Esophagus mucosa (tissue), 1 donor: ENCODE measurements around the gene MAST4. TPM values are rescaled to one million over a fixed set of nuclear protein-coding genes. Genes with fewer than 3 reads are reported as not detected.

Experiments used
- ATAC-seq: fragments of 200-7000 bp; cut with Tn5 transposase; one replicate; pipeline ENCODE4 v1.9.1; 2020
- total RNA-seq: library from RNA; stranded (reverse); gene quantifications from one replicate; pipeline ENCODE4 v1.2.4, GENCODE V29; 2023
- donor health status: DM: yes; HTN: yes; CAD: no.

The MAST4 gene
- total RNA-seq, 1 donor from 2014 or later = 106 TPM

DNA sequence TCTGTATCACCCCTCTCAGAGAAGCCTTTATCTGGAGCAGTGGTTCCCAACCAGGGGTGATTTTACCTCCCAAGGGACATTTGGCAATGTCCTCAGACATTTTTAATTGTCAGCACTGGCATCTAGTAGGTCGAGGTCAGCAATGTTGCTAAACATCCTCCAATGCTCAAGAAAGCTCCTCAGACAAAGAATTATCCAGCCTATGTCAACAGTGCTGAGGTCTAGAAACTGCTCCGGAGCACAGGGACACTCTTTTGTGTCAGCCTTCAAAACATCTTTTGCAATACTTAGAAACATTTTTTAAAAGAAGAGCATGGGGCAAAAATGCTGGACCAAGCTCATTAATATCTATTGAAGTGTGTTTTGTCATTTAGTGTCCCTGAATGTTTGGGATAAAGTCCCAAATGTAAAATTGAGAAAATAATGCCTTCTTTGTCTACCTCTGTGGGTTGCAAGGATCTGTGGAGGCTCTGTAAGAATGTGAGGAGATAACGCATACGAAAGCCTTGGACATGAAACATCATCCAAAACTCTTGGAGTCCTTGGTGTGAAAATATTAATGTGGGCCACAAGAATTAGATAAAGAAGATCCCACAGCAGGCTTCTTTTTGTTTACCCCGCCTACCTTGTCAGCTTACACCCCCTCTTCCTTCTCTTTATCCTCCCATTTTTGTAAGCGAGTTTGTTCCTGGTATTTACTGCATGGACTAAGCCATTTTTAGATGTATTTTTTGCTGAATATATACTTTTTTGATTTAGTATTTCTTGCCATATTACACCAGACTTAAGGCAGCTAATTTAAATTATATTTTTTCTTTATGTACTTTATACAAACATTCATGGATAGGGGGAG lies 406.9 kb downstream of the MAST4 start:
- no peak for ATAC-seq

DNA sequence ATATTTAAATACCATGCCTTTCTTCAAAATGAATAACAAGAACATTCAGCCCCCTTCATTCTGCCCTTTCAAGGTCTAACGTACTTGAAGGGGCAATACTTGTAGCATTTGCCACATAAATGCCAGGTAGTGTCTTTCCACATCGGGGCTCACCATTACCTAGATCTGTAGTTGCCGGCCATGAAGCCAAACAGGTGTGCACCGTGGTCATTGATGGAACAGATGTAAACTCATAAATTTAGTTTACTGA lies 407.4 kb downstream of the MAST4 start:
- no peak for ATAC-seq

DNA sequence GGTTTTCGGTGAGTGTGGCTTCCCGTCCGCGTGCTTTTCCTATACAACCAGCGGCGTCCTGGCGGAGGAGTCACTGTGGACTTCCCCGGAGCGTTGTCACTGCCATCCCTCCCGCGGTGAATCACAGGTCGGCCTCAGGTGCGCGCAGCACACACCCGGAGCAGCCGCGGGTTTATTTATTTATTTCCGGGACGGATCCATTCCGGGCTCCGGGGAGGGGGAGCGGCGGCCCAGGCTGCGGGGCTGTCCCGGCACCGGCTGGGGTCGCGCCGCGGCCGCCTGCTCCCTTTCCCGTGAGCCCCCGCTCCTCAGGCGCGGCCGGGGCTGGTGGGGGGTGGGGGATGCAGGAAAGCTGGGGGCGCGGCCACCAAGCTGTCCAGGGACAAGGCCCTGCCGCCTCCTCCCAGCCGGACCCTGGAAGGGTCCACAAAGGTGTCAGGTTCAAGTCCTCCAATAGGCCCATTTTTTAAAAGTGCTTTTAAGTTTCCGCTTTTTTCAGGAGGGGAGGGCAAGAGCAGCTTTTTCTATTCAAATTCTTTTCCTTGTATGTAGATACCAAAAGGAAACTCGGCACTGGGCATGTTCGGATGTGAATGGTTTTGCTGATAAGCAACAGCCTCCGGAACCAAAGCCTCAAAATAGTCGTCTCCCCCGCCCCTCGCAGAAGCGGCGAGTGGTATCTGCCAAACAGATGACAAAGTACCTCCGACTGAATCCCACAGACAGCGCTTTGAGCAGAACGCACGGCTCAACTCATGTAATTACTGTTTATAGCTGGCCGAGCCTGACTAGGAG lies 407.9 kb downstream of the MAST4 start:
- peak; percentile 85 for ATAC-seq

DNA sequence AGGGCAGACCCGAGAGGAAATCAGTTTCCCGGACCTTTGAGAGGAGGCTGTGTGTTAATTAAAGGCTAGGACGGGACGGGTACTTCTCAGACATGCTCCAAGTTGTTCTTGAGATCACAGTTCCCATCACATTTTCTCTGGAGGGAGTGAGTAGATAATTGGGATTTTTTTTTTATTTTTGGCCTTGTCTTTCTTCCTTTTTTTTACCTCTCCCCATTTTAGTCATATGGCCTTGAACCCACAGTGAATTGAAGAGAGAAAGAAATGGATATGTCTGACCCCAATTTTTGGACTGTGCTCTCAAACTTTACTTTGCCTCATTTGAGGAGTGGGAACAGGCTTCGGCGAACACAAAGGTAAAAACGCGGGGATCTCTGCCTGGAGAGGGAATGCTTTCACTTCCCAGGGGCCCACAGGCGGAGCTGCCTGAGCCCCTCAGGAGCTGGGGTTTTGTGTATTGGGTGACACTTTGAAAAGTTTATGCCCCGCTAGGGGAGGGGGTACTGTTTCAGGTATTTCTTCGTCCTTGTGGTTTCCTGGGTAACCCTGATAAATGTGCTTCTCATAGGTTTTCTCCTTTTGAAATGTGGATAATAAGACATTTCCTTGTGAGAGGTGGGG lies 408.6 kb downstream of the MAST4 start:
- no peak for ATAC-seq

- no peak for ATAC-seq
These were observed 409.7 kb downstream of the MAST4 start for GRCh38 chr5:67005737-67006499.

DNA sequence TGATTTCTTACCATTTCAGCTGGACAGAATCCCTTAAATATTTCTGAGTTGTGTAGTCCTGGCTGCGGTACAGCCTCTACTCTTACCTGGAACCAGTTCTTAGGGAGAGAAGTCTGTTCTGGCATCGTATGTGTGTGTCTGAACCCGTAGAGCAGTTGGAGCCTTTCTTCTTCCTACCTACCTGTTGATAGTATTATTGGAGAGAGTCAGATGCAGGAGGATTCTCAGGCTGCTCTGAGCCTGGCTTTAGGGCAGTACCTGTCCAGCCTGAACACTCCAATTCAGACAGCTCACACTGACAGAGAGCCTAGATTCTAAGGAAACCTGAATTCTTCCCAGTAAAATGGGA lies 410.3 kb downstream of the MAST4 start:
- ATAC-seq = no peak

- ATAC-seq = peak; percentile 41
These were observed 412.8 kb downstream of the MAST4 start for GRCh38 chr5:67009028-67009427.

DNA sequence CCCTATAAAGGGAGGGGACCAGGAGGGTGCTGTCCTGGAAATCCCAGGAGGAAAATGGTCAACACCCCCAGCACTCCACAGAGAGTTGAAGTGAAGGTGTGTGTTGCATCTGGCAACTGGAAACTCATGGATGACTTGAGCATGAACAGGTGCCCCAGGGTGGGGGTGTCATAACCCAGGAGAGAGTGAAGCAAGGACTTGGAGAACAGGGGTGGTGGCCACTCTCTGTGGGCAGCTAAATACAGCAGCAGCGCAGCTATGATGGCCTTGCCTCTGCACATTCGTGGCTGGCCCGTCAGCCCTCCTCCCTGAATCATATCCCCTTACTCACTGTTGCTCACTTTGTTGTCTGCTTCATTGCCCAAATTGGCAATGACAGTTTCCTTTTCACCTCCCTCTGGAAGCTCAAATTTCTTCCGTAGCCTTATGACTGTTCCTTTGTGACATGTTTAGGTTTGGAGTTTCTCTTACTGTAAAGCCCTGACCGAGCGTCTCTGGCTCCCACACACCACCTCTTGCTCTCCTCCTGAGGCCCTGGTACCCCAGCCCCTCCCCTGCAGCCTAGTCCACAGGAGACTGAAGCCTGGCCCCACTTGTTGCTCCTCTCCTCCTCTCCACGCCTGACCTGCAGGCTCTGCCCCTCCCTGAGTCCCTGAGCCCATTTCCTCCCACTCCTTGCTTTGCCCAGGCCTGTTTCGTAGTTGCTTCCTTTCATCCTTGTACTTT lies 414.7 kb downstream of the MAST4 start:
- ATAC-seq = peak; percentile 72

DNA sequence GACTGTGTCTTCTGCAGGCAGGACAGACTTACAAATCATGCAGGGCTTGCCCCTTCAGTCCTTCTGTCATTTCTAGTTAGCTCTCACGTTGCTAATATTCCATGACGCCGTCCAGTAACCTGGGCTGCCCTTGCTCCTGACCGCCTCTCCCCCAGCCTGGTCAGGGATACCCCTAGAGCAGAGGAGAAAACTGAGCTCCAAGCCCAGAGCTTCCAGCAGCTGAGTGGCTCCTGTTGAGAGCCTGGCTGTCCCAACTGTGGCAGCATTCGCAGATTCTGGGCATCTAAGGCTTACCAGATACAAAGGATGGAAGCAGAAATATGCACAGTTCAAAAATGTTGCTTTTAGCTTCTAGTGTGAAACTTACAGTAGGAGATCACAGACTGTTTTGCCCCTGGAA lies 415.2 kb downstream of the MAST4 start:
- ATAC-seq = no peak

DNA sequence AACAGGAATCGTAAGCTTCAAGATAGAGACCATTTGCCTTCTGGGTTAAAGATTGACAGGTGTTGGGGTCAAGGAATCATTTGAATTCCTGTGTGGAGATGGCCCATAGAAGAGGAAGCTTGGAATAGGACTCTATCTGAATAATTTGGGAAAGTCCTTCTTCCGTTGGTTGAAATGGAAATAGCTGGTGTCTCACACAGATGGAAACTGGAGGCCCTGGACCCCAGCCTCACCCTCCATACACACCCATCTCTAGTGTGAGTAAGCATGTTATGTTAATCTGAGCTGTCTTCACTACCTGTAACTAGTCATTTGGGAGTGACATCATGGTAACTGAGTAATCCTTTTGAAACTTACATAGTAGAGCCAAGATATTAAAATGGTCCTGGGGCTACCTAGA lies 416.0 kb downstream of the MAST4 start:
- ATAC-seq = peak; percentile 70

DNA sequence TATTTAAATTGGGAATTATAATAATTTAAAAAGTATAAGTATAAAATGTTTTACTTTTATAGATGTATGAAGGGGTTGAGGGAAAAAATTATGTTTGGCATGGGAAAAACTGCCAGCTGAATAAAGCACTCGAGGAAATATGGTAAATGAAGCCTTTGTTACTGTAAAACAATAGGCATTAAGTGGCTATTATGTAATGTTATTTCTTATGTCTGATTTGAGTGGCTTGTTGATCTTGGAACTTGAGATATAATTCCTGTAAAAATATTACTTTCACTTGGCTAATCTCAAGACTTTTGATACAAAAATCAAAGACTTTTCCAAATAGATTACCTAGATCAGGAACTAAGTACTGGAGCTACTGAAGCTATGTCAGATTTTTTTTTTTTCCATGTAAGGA lies 417.5 kb downstream of the MAST4 start:
- no peak for ATAC-seq

DNA sequence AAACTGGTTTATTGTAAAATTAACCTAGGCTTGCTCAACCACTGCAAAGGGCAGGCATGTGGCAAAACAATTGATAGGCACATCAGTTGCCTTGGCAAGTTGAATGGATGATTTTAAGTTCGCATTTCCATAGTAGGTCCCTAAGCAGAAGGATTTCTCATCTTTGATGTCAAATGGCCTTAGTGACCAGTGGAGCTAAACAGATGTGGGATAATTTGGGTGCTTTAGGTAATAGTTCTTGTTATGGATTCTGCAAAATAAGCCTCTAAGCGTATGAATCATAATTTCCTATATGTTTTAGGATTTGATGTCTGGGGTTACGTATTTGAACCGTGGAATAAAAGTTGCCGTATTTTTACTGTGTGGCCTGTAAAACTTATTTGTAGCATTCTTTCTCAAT lies 418.0 kb downstream of the MAST4 start:
- no peak for ATAC-seq

DNA sequence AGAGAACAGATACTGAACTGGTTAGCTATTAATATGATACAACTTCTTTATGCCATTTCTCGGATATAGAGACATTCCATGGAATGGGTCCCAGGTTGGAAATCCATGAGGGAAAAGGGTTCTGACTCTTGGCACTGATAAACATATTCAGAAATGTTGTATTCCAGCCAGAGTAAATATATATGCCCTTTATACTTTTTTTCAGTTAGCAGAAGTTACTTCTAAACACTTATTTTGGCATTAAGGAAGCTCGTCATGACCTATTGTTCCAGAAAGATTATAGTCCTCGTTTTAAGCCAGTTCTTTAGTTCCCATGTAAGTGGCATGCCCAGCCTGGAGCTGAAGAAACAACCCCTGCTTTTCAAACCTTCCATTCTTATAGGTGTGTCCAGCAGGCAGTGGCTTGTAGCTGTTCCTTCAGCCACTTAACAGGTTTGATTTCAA lies 418.8 kb downstream of the MAST4 start:
- peak; percentile 42 for ATAC-seq

DNA sequence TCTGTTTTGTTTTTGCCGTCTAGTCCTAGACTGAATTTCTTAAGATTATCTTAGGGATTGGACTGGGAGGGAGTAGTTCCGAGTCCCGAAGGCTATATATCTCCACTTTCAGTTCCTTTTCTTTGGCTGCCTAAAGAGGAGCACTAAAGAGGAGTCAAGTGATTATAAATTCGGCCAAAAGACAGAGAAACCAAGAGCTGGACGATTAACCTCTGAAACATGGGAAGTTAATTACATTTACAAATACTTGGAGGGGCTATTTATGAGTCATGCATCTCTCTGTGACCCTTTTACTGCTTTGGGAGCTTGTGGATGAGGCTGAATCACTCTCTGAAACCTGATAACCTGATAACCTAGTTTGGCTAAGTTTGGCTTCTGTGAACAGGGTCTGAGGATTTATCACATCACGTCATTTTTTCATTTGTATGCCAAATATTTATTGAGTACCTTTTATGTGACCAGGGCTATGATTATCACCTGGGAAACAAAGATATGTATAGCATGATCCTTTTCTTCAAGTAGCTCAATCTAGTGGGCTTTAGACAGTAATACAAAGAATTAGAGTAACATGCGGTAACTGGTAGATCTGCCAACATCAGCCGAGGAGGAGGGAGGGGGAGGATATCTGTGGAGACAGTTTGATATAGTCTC lies 419.5 kb downstream of the MAST4 start:
- no peak for ATAC-seq

- ATAC-seq = no peak
These were observed 423.1 kb downstream of the MAST4 start for GRCh38 chr5:67019065-67019845.

GRCh38 chr5:67020096-67020615 lies 424.0 kb downstream of the MAST4 start:
- ATAC-seq = no peak

- ATAC-seq = peak; percentile 91
These were observed 424.8 kb downstream of the MAST4 start for GRCh38 chr5:67021031-67021430.

DNA sequence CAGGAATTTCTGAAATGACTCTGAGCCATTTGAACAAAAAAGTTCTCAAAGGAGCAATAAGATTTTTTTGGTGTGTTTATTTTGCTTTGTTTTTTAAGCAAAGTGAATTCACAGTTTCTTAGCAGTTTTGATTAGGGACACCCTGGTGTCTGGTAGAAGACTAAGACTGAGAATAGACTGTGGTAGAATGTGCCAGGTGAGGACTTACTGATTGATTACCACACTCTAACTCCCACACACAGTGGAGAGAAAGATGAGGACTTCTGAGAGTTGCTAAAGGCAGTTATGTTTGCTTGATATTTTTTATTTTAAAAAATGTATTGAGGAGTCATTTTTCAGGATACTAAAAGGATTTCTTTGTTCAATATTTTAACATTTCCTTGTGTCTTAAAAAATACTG lies 425.3 kb downstream of the MAST4 start:
- ATAC-seq = no peak

- ATAC-seq = peak; percentile 28
These were observed 425.8 kb downstream of the MAST4 start for GRCh38 chr5:67021962-67022361.

- ATAC-seq = no peak
These were observed 429.3 kb downstream of the MAST4 start for GRCh38 chr5:67025457-67025856.

GRCh38 chr5:67026278-67026677 lies 430.1 kb downstream of the MAST4 start:
- no peak for ATAC-seq
